Nephron (organoid): Measurements from ENCODE around the gene DNM2.

Experiments used
- H3K27ac Mint-ChIP-seq, 3 experiments: 2 replicates each; pipeline ENCODE4 v1.8.0; 2020; ENCODE audit warnings: mixed read lengths in 3 of 3, mild to moderate bottlenecking in 2 of 3, moderate library complexity in 1 of 3
- H3K27me3 Mint-ChIP-seq: 2 replicates; pipeline ENCODE4 v1.8.0; 2021; ENCODE audit warnings: low read depth, mild to moderate bottlenecking, moderate library complexity, mixed read lengths
- H3K36me3 Mint-ChIP-seq: 2 replicates; pipeline ENCODE4 v1.8.0; 2020; ENCODE audit warnings: low read depth, mixed read lengths
- H3K4me1 Mint-ChIP-seq: 2 replicates; pipeline ENCODE4 v1.8.0; 2020; ENCODE audit warnings: mixed read lengths
- H3K4me3 Mint-ChIP-seq, 3 experiments: 2 replicates each; pipeline ENCODE4 v1.8.0; 2020; ENCODE audit warnings: mild to moderate bottlenecking in 3 of 3, mixed read lengths in 3 of 3, moderate library complexity in 2 of 3
- H3K9me3 Mint-ChIP-seq: 2 replicates; pipeline ENCODE4 v1.8.0; 2020; ENCODE audit warnings: mixed read lengths
- CTCF ChIP-seq, 3 experiments: fragments of 200-600 bp; sonication (generic); IDR thresholded peaks; one replicate each; pipeline ENCODE4 v1.5.0; 2021; ENCODE audit warnings: antibody characterized with exemption in 3 of 3; ENCODE audit not compliant: unreplicated experiment in 3 of 3

The DNM2 gene

DNA sequence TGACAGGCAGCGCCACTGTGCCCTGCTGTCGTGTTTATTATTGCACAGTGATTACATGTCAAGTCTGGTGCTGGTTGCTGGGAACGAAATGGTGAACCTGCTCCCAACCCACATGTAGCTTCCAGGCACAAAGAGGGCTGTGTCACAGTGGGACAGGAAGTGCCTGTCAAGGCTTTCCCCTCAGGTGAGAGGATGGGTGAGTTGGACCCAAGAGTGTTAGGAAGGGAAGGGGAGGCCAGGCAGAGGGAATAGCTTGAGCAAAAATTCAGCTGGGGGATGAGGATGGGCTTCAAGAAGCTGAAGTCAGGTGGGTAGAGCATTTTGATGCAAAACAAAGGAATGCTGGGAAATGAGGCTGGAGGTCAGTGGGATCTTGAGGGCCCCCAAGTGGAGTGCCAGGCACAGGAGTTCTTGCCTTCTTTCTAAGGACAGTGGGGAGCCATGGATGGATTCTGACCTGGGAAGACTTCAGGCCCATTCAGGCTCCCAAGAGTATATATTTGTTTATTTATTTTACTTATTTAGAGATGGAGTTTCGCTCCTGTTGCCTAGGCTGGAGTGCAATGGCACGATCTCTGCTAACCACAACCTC is 25.1 kb upstream of the DNM2 start:
- Mint-ChIP-seq H3K4me1 (peaks cover 11% of the 10 kb centered on the region), H3K27me3 (peaks cover 6% of the 10 kb centered on the region), H3K36me3 (peaks cover 46% of the 10 kb centered on the region), H3K27ac (no peak overlapping the region), H3K4me3 (no peak overlapping the region), H3K9me3 (no peaks in the 10 kb centered on the region)
- TF ChIP-seq CTCF (IDR thresholded peaks at IDR 0.05; ENCODE audit: unreplicated experiment in 3 of 3), result no peak

DNA sequence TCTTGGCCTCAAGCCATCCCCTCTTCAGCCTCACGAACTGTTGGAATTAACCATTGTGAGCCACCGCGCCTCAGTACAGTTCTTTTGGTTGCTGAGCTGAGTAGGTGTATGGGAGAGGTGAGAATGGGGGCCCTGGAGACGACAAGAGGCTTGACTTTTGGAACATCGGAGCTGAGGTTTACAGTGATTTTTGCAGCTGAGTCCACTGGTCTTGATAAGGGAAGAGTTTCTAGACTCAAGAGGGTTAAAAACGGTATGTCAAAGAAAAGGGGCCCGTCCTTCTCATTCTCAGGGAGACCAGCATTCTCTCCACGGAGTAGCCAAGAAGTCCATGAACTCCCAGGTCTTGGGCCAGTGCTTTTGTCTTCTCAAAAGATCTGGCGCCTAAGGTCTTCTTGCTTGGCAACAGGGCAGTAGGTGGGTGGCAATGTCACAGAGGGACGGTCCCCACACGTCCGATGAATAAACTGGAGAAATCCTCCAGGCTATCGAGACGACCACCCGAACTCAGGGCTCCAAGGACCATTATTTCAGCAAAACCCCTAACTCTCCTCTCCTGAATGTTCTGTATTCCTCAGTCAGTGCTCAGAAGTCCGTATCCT is 23.1 kb upstream of the DNM2 start:
- Mint-ChIP-seq H3K27ac (no peak overlapping the region), H3K9me3 (no peaks in the 10 kb centered on the region), H3K4me3 (no peak overlapping the region), H3K27me3 (peaks cover 6% of the 10 kb centered on the region), H3K36me3 (peaks cover 33% of the 10 kb centered on the region), H3K4me1 (peaks cover 11% of the 10 kb centered on the region)
- TF ChIP-seq CTCF (IDR thresholded peaks at IDR 0.05; ENCODE audit: unreplicated experiment in 3 of 3), result no peak

GRCh38 chr19:10695401-10696398 is 22.2 kb upstream of the DNM2 start:
- H3K4me3 Mint-ChIP-seq, result peak overlapping the region; percentile 74 to 81 (median 78)
- peaks cover 24% of the 10 kb centered on the region for H3K36me3 Mint-ChIP-seq
- H3K9me3 Mint-ChIP-seq, result no peaks in the 10 kb centered on the region
- H3K4me1 Mint-ChIP-seq, result peaks cover 11% of the 10 kb centered on the region
- no peak for TF ChIP-seq CTCF (IDR thresholded peaks at IDR 0.05; ENCODE audit: unreplicated experiment in 3 of 3)
- no peak overlapping the region for H3K27ac Mint-ChIP-seq
- H3K27me3 Mint-ChIP-seq, result peaks cover 6% of the 10 kb centered on the region

GRCh38 chr19:10699650-10700335 is 18.1 kb upstream of the DNM2 start:
- Mint-ChIP-seq H3K27ac (no peak overlapping the region), H3K4me3 (peak overlapping the region in 1 of 3 experiments; percentile 36), H3K4me1 (peaks cover 22% of the 10 kb centered on the region), H3K27me3 (peaks cover 10% of the 10 kb centered on the region), H3K9me3 (no peaks in the 10 kb centered on the region), H3K36me3 (peaks cover 3% of the 10 kb centered on the region)
- TF ChIP-seq CTCF (IDR thresholded peaks at IDR 0.05; ENCODE audit: unreplicated experiment in 3 of 3), result peak; percentile 36 to 52 (median 39)

- peaks cover 11% of the 10 kb centered on the region for H3K4me1 Mint-ChIP-seq
- TF ChIP-seq CTCF (IDR thresholded peaks at IDR 0.05; ENCODE audit: unreplicated experiment in 3 of 3), result peak in 1 of 3 experiments; percentile 16
- H3K27me3 Mint-ChIP-seq, result peaks cover 9% of the 10 kb centered on the region
- H3K36me3 Mint-ChIP-seq, result no peaks in the 10 kb centered on the region
- no peaks in the 10 kb centered on the region for H3K9me3 Mint-ChIP-seq
- H3K27ac Mint-ChIP-seq, result peak overlapping the region in 2 of 3 experiments; percentile 50 to 86
- peak overlapping the region; percentile 91 to 93 (median 92) for H3K4me3 Mint-ChIP-seq
Measured at GRCh38 chr19:10701955-10702525, 15.8 kb upstream of the DNM2 start.
